H9 (cell line): ENCODE results near the gene UNC79. TPM values are rescaled to one million over a fixed set of nuclear protein-coding genes. Genes with fewer than 3 reads are reported as not detected.

Experiments
- DNase-seq: peaks from one replicate; pipeline ENCODE4 v3.0.0-alpha.2; 2017
- H2AFZ ChIP-seq: one replicate; pipeline ENCODE4 v1.6.1; 2013; ENCODE audit warnings: mild to moderate bottlenecking, low read length, control low read depth, moderate library complexity
- H2AK5ac ChIP-seq: 2 replicates; pipeline ENCODE4 v1.6.1; 2013; ENCODE audit warnings: low read length, control low read depth, mixed read lengths; ENCODE audit not compliant: insufficient read length
- H2BK120ac ChIP-seq: one replicate; pipeline ENCODE4 v1.6.1; 2013; ENCODE audit warnings: low read depth, mild to moderate bottlenecking, low read length, control low read depth, inconsistent platforms; ENCODE audit not compliant: poor library complexity, severe bottlenecking
- H2BK12ac ChIP-seq: 2 replicates; pipeline ENCODE4 v1.6.1; 2013; ENCODE audit warnings: low read length, control low read depth, mixed read lengths, low read depth; ENCODE audit not compliant: insufficient read length
- H2BK15ac ChIP-seq: 2 replicates; pipeline ENCODE4 v1.6.1; 2013; ENCODE audit warnings: low read depth, low read length, control low read depth
- H2BK20ac ChIP-seq: one replicate; pipeline ENCODE4 v1.6.1; 2013; ENCODE audit warnings: low read depth, mild to moderate bottlenecking, low read length, control low read depth, inconsistent platforms; ENCODE audit not compliant: poor library complexity, severe bottlenecking
- H2BK5ac ChIP-seq: 2 replicates; pipeline ENCODE4 v1.6.1; 2013; ENCODE audit warnings: low read length, control low read depth, mixed read lengths; ENCODE audit not compliant: insufficient read length
- H3K14ac ChIP-seq: 2 replicates; pipeline ENCODE4 v1.6.1; 2013; ENCODE audit warnings: low read length, control low read depth; ENCODE audit not compliant: insufficient read depth
- H3K18ac ChIP-seq: 2 replicates; pipeline ENCODE4 v1.6.1; 2013; ENCODE audit warnings: low read depth, mild to moderate bottlenecking, mixed read lengths, low read length, control low read depth; ENCODE audit not compliant: insufficient read length
- H3K23ac ChIP-seq: 2 replicates; pipeline ENCODE4 v1.6.1; 2013; ENCODE audit warnings: low read length, control low read depth, mixed read lengths, low read depth; ENCODE audit not compliant: insufficient read length
- H3K23me2 ChIP-seq: 2 replicates; pipeline ENCODE4 v1.6.1; 2013; ENCODE audit warnings: low read depth, mild to moderate bottlenecking, mixed read lengths, low read length, control low read depth; ENCODE audit not compliant: insufficient read length, poor library complexity, severe bottlenecking
- H3K27ac ChIP-seq: 2 replicates; pipeline ENCODE4 v1.5.1; 2013; ENCODE audit warnings: low read length, control low read depth, mixed read lengths, low read depth; ENCODE audit not compliant: insufficient read length
- H3K27me3 ChIP-seq: 2 replicates; pipeline ENCODE4 v1.6.1; 2013; ENCODE audit warnings: low read length, control low read depth, inconsistent platforms; ENCODE audit not compliant: insufficient read depth
- H3K4ac ChIP-seq: 2 replicates; pipeline ENCODE4 v1.6.1; 2013; ENCODE audit warnings: low read depth, mild to moderate bottlenecking, control low read depth, inconsistent platforms, low read length, moderate library complexity
- H3K4me1 ChIP-seq: 2 replicates; pipeline ENCODE4 v1.6.1; 2013; ENCODE audit warnings: low read length, control low read depth, inconsistent platforms; ENCODE audit not compliant: insufficient read depth
- H3K4me2 ChIP-seq: 2 replicates; pipeline ENCODE4 v1.6.1; 2013; ENCODE audit warnings: low read length, control low read depth, mixed read lengths; ENCODE audit not compliant: insufficient read length, insufficient read depth
- H3K56ac ChIP-seq: 2 replicates; pipeline ENCODE4 v1.6.1; 2013; ENCODE audit warnings: low read depth, mild to moderate bottlenecking, mixed read lengths, low read length, control low read depth; ENCODE audit not compliant: insufficient read length
- H3K79me1 ChIP-seq: 2 replicates; pipeline ENCODE4 v1.6.1; 2013; ENCODE audit warnings: low read depth, mild to moderate bottlenecking, moderate library complexity, low read length, control low read depth, inconsistent platforms; ENCODE audit not compliant: insufficient read depth, poor library complexity, severe bottlenecking
- H3K79me2 ChIP-seq: 2 replicates; pipeline ENCODE4 v1.6.1; 2013; ENCODE audit warnings: low read length, control low read depth, inconsistent platforms; ENCODE audit not compliant: insufficient read depth
- H3K9ac ChIP-seq: 2 replicates; pipeline ENCODE4 v1.6.1; 2013; ENCODE audit warnings: low read length, control low read depth, mixed read lengths; ENCODE audit not compliant: insufficient read length; ENCODE audit errors: extremely low read depth
- H3K9me3 ChIP-seq: one replicate; pipeline ENCODE4 v1.6.1; 2013; ENCODE audit warnings: low read depth, low read length, inconsistent platforms; ENCODE audit not compliant: control insufficient read depth
- H3T11ph ChIP-seq: one replicate; pipeline ENCODE4 v1.6.1; 2013; ENCODE audit warnings: mild to moderate bottlenecking, low read length, control low read depth, inconsistent platforms
- H4K20me1 ChIP-seq: one replicate; pipeline ENCODE4 v1.6.1; 2013; ENCODE audit not compliant: control insufficient read depth, insufficient read length, insufficient read depth
- H4K5ac ChIP-seq: 2 replicates; pipeline ENCODE4 v1.6.1; 2013; ENCODE audit warnings: low read depth, mild to moderate bottlenecking, mixed read lengths, low read length, control low read depth; ENCODE audit not compliant: insufficient read length
- H4K8ac ChIP-seq: replicated peaks from 2 replicates; pipeline ENCODE4 v1.6.1; 2013; ENCODE audit warnings: low read length, control low read depth, mixed read lengths, low read depth; ENCODE audit not compliant: insufficient read length
- H4K91ac ChIP-seq: 2 replicates; pipeline ENCODE4 v1.6.1; 2013; ENCODE audit warnings: low read depth, mild to moderate bottlenecking, moderate library complexity, mixed read lengths, low read length, control low read depth; ENCODE audit not compliant: insufficient read length
- H3K27ac Mint-ChIP-seq, 3 experiments: 2 replicates in 2 of 3; 3 replicates in 1 of 3; pipeline ENCODE4 v1.8.0; 2020 to 2021; ENCODE audit warnings: mixed read lengths in 3 of 3, mild to moderate bottlenecking in 1 of 3, moderate library complexity in 1 of 3
- H3K27me3 Mint-ChIP-seq: 2 replicates; pipeline ENCODE4 v1.8.0; 2021; ENCODE audit warnings: low read depth, mild to moderate bottlenecking, moderate library complexity, mixed read lengths
- H3K36me3 Mint-ChIP-seq, 3 experiments: 2 replicates in 2 of 3; 3 replicates in 1 of 3; pipeline ENCODE4 v1.8.0; 2020 to 2021; ENCODE audit warnings: low read depth in 3 of 3, mixed read lengths in 3 of 3; ENCODE audit not compliant: insufficient read depth in 1 of 3
- H3K4me1 Mint-ChIP-seq, 2 experiments: 2 replicates each; pipeline ENCODE4 v1.8.0; 2020; ENCODE audit warnings: mixed read lengths in 2 of 2
- H3K4me3 Mint-ChIP-seq, 2 experiments: 2 replicates in 1 of 2; 3 replicates in 1 of 2; pipeline ENCODE4 v1.8.0; 2020 to 2021; ENCODE audit warnings: mild to moderate bottlenecking in 2 of 2, mixed read lengths in 2 of 2, moderate library complexity in 1 of 2
- H3K9me3 Mint-ChIP-seq, 2 experiments: 2 replicates in 1 of 2; 3 replicates in 1 of 2; pipeline ENCODE4 v1.8.0; 2020; ENCODE audit warnings: mild to moderate bottlenecking in 2 of 2, mixed read lengths in 2 of 2, moderate library complexity in 1 of 2
- CTCF ChIP-seq: fragments of 200-600 bp; sonication (generic); conservative IDR thresholded peaks from 3 replicates; pipeline ENCODE4 v1.8.0; 2021; ENCODE audit warnings: antibody characterized with exemption, mild to moderate bottlenecking
- total RNA-seq: library from RNA; stranded (reverse); gene quantifications from 2 replicates; pipeline ENCODE4 v1.2.1, GENCODE V29; 2021

Gene UNC79
- total RNA-seq, 1 experiment from 2014 or later, result 3.0 TPM

DNA sequence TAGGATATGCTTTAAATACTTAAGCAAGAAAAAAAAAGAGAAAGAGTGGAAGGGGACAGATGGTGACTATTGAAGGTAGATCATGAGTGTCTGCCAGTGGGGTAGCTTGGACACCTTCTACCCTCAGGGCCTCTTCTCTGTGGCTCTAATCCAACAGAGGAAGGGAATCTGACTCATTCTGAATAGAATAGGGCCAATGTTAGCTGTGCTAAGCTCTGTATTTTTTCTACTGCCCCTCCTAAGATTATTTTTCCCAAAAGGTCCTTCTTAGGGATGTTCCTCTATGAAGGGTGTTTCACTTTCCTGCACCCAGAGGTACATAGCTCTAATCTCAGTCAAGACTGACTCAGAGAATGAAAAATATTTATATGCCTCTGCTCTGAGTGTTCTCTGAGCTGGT, 25.6 kb downstream of the UNC79 start:
- H3K27ac Mint-ChIP-seq, result no peak overlapping the region
- H3K4me3 Mint-ChIP-seq, result no peak overlapping the region
- Histone ChIP-seq H4K20me1 (no peaks in the 10 kb centered on the region), H3K4me2 (no peak overlapping the region), H2BK20ac (no peak overlapping the region), H3K4me1 (no peaks in the 10 kb centered on the region), H3K79me1 (no peaks in the 10 kb centered on the region), H3T11ph (no peak overlapping the region), H3K9ac (no peak overlapping the region), H2BK120ac (no peak overlapping the region), H2BK12ac (no peak overlapping the region), H2BK15ac (no peak overlapping the region), H2AFZ (no peak overlapping the region), H3K27me3 (no peaks in the 10 kb centered on the region), H4K91ac (no peak overlapping the region), H2BK5ac (no peak overlapping the region), H4K8ac (no peak overlapping the region), H3K23me2 (no peaks in the 10 kb centered on the region), H3K79me2 (no peaks in the 10 kb centered on the region), H3K9me3 (no peaks in the 10 kb centered on the region), H4K5ac (no peak overlapping the region), H3K27ac (no peak overlapping the region), H3K18ac (no peak overlapping the region), H3K14ac (no peak overlapping the region), H2AK5ac (no peak overlapping the region), H3K4ac (no peak overlapping the region), H3K23ac (no peak overlapping the region), H3K56ac (no peak overlapping the region)
- H3K4me1 Mint-ChIP-seq, result peaks cover 10 to 11% of the 10 kb centered on the region in 2 experiments
- H3K27me3 Mint-ChIP-seq, result no peaks in the 10 kb centered on the region
- DNase-seq, result no peak
- H3K36me3 Mint-ChIP-seq, result no peaks in the 10 kb centered on the region
- no peaks in the 10 kb centered on the region for H3K9me3 Mint-ChIP-seq
- TF ChIP-seq CTCF, result no peak
